K562 (cell line): Measurements from ENCODE around the gene PIK3C2B. TPM values are rescaled to one million over a fixed set of nuclear protein-coding genes. Genes with fewer than 3 reads are reported as not detected.
A peak's percentile ranks its signal among the peaks of the same experiment; 100 is the strongest.

Source experiments
- ATAC-seq: fragments of 200-7000 bp; cut with Tn5 transposase; 3 replicates; pipeline ENCODE4 v1.9.1; 2020; ENCODE audit warnings: moderate library complexity
- BruUV-seq: library from RNA; stranded (reverse); fragments of 400-500 nt; replicated peaks from 2 replicates; lab custom pipeline; 2021; lab: Mats Ljungman, UMichigan
- CTCF ChIA-PET: fragments of 300-600 bp; formaldehyde crosslinking; extraction: SDS; loops from one replicate; lab custom pipeline; 2021; ENCODE audit warnings: low intra/inter-chr PET ratio; lab: Yijun Ruan, JAX
- POLR2A ChIA-PET: fragments of 300-600, 350-650 bp; sonication (Branson Sonifier 250); formaldehyde crosslinking; extraction: SDS; loops from one replicate; lab custom pipeline; 2021; ENCODE audit warnings: antibody characterized with exemption, inconsistent platforms; lab: Yijun Ruan, JAX
- DNase-seq, 4 experiments: peaks; one replicate each; pipeline versions ENCODE4 v3.0.0 to v3.0.0-alpha.2; 2011 to 2018; ENCODE audit warnings: low spot score in 3 of 4, mixed read lengths in 3 of 4; ENCODE audit errors: extremely low read depth in 1 of 4
- FAIRE-seq: peaks from 2 replicates; lab custom pipeline; 2011; peaks lifted over from hg19 to GRCh38; lab: Jason Lieb, UNC
- H2AFZ ChIP-seq: 2 replicates; pipeline ENCODE4 v1.6.0; 2011; ENCODE audit warnings: low read depth, low read length, control low read depth, inconsistent platforms
- H3K27ac ChIP-seq: fragments of 200-600 bp; 3 replicates; pipeline ENCODE4 v1.8.0; 2011; ENCODE audit warnings: low read depth, mild to moderate bottlenecking, control low read depth, inconsistent platforms, low read length, moderate library complexity, mixed read lengths; ENCODE audit errors: extremely low read depth
- H3K27me3 ChIP-seq, 2 experiments: fragments of 300-600 bp in 1 of 2; 2 replicates in 1 of 2; 3 replicates in 1 of 2; pipeline versions ENCODE4 v1.6.0 to v1.8.0; 2011; ENCODE audit warnings: inconsistent platforms in 2 of 2, low read length in 2 of 2, mild to moderate bottlenecking in 1 of 2, mixed read lengths in 1 of 2, moderate library complexity in 1 of 2; ENCODE audit not compliant: control insufficient read depth in 2 of 2, insufficient read depth in 2 of 2
- H3K36me3 ChIP-seq: fragments of 300-600 bp; 3 replicates; pipeline ENCODE4 v1.8.0; 2011; ENCODE audit warnings: mild to moderate bottlenecking, low read length, inconsistent platforms; ENCODE audit not compliant: control insufficient read depth, insufficient read depth
- H3K4me1 ChIP-seq, 2 experiments: fragments of 200-600 bp in 1 of 2; replicated peaks in 1 of 2; 2 replicates in 1 of 2; 3 replicates in 1 of 2; pipeline versions ENCODE4 v1.5.1 to v1.8.0; 2011; ENCODE audit warnings: inconsistent platforms in 2 of 2, low read length in 2 of 2, mild to moderate bottlenecking in 1 of 2, mixed read lengths in 1 of 2, moderate library complexity in 1 of 2; ENCODE audit not compliant: control insufficient read depth in 2 of 2, insufficient read depth in 2 of 2
- H3K4me2 ChIP-seq: 2 replicates; pipeline ENCODE4 v1.6.1; 2011; ENCODE audit warnings: low read length, control low read depth, inconsistent platforms, mixed read lengths; ENCODE audit not compliant: insufficient read depth
- H3K4me3 ChIP-seq: fragments of 200-600 bp; sonication (generic), shearing (Covaris generic); 2 replicates; pipeline ENCODE4 v1.5.1; 2016; ENCODE audit warnings: control low read depth, inconsistent platforms
- H3K79me2 ChIP-seq: fragments of 200-600 bp; 3 replicates; pipeline ENCODE4 v1.8.0; 2011; ENCODE audit warnings: low read length, inconsistent platforms; ENCODE audit not compliant: control insufficient read depth, insufficient read depth
- H3K9ac ChIP-seq, 2 experiments: 2 replicates each; pipeline versions ENCODE4 v1.6.0 to v1.6.1; 2011; ENCODE audit warnings: low read depth in 2 of 2, low read length in 2 of 2, control low read depth in 1 of 2, inconsistent platforms in 1 of 2, mild to moderate bottlenecking in 1 of 2, mixed read lengths in 1 of 2; ENCODE audit not compliant: insufficient read depth in 1 of 2
- H3K9me1 ChIP-seq: one replicate; pipeline ENCODE4 v1.6.0; 2011; ENCODE audit warnings: inconsistent platforms, mild to moderate bottlenecking, low read length, moderate library complexity; ENCODE audit not compliant: control insufficient read depth, insufficient read depth
- H3K9me3 ChIP-seq: replicated peaks from 2 replicates; pipeline ENCODE4 v1.5.1; 2011; ENCODE audit warnings: low read depth, low read length, inconsistent platforms; ENCODE audit not compliant: control insufficient read depth, insufficient read depth
- H4K20me1 ChIP-seq: replicated peaks from 2 replicates; pipeline ENCODE4 v1.6.1; 2011; ENCODE audit warnings: low read length, inconsistent platforms, mixed read lengths; ENCODE audit not compliant: control insufficient read depth, insufficient read depth
- CBX1 ChIP-seq: sonication (generic); IDR thresholded peaks from 2 replicates; pipeline ENCODE4 v1.6.1; 2016; ENCODE audit warnings: antibody characterized with exemption, low read depth, mild to moderate bottlenecking
- CHD4 ChIP-seq: fragments of 200-600 bp; sonication (generic); IDR thresholded peaks from 3 replicates; pipeline ENCODE4 v1.6.1; 2012; ENCODE audit warnings: low read depth, mild to moderate bottlenecking, mixed read lengths, low read length, inconsistent platforms; ENCODE audit not compliant: insufficient read depth, insufficient replicate concordance, poor library complexity, severe bottlenecking
- EGR1 ChIP-seq: fragments of 450-650 bp; conservative IDR thresholded peaks from 2 replicates; pipeline ENCODE4 v1.6.1; 2017; ENCODE audit warnings: mild to moderate bottlenecking
- ESRRB ChIP-seq: fragments of 250-450 bp; sonication (Bioruptor Pico); IDR thresholded peaks from 2 replicates; pipeline ENCODE4 v1.5.0; 2020; ENCODE audit warnings: mild to moderate bottlenecking, moderate library complexity, borderline replicate concordance
- GATA2 ChIP-seq: sonication (generic); formaldehyde crosslinking; IDR thresholded peaks from 2 replicates; pipeline ENCODE4 v1.4.0; 2020; ENCODE audit warnings: mild to moderate bottlenecking, missing genetic modification reagents
- HCFC1 ChIP-seq: IDR thresholded peaks from 2 replicates; pipeline ENCODE4 v1.6.1; 2012; ENCODE audit warnings: low read depth, low read length, improper control_type of control experiment
- HNRNPUL1 ChIP-seq: fragments of 200-400 bp; formaldehyde crosslinking; IDR thresholded peaks from 2 replicates; pipeline ENCODE4 v1.6.1; 2017; ENCODE audit warnings: low read length
- MCM5 ChIP-seq: fragments of 450-650 bp; IDR thresholded peaks from 2 replicates; pipeline ENCODE4 v1.6.1; 2016; ENCODE audit warnings: low read depth
- NFRKB ChIP-seq: fragments of 450-650 bp; IDR thresholded peaks from 2 replicates; pipeline ENCODE4 v1.6.1; 2016; ENCODE audit warnings: low read depth
- PHF8 ChIP-seq: fragments of 200-600 bp; sonication (generic); IDR thresholded peaks from 2 replicates; pipeline ENCODE4 v1.6.1; 2012; ENCODE audit warnings: mixed run types, mild to moderate bottlenecking, inconsistent platforms, low read length, moderate library complexity, borderline replicate concordance
- RFX1 ChIP-seq: fragments of 450-650 bp; IDR thresholded peaks from 2 replicates; pipeline ENCODE4 v1.6.1; 2016; ENCODE audit warnings: mild to moderate bottlenecking, moderate library complexity
- TAF7 ChIP-seq: fragments of 450-650 bp; IDR thresholded peaks from 2 replicates; pipeline ENCODE4 v1.6.1; 2016; ENCODE audit warnings: missing genetic modification characterization, missing compliant biosample characterization
- ZNF408 ChIP-seq: fragments of 250-450 bp; sonication (Bioruptor Pico); IDR thresholded peaks from 2 replicates; pipeline ENCODE4 v1.4.0; 2020; ENCODE audit warnings: low read depth, mild to moderate bottlenecking, moderate library complexity
- ZNF436 ChIP-seq: fragments of 250-450, 450-650 bp; sonication (Bioruptor Pico); formaldehyde crosslinking; IDR thresholded peaks from 2 replicates; pipeline ENCODE4 v1.7.0; 2020; ENCODE audit warnings: mild to moderate bottlenecking
- ZNF76 ChIP-seq: fragments of 250-450 bp; sonication (Bioruptor Pico); IDR thresholded peaks from 2 replicates; pipeline ENCODE4 v1.4.0; 2020; ENCODE audit warnings: mild to moderate bottlenecking, moderate library complexity, borderline replicate concordance
- ZNF77 ChIP-seq: fragments of 250-450 bp; sonication (Bioruptor Pico); IDR thresholded peaks from 2 replicates; pipeline ENCODE4 v1.5.0; 2020
- ZSCAN29 ChIP-seq: fragments of 450-650 bp; IDR thresholded peaks from 2 replicates; pipeline ENCODE4 v1.6.1; 2017
- WGBS: fragments of 100-300 bp; shearing (Covaris generic); methylation state at CpG from one replicate; pipeline ENCODE4 v1.1.6; 2016; ENCODE audit warnings: low coverage, mixed read lengths; ENCODE audit not compliant: insufficient coverage; ENCODE audit errors: missing lambda C conversion rate; 5-methylcytosine and 5-hydroxymethylcytosine counted together
- in situ Hi-C: fragments of 300-500 bp; cut with MboI; formaldehyde crosslinking; loops from 4 replicates; pipeline ENCODE4 v1.15.0; 2018; ENCODE audit warnings: inconsistent platforms, mixed read lengths
- intact Hi-C: fragments of 100-400 bp; cut with micrococcal nuclease; formaldehyde crosslinking; loops from 2 replicates; pipeline ENCODE4 v1.14.2; 2022
- polyA plus RNA-seq, 8 experiments: library from polyadenylated mRNA; depleted of rRNA in 4 of 8; stranded (reverse) in 5 of 8; unstranded in 3 of 8; fragments of >200 nt; fragmentation: Nextera tagmentation in 2 of 8; fragmentation: Illumina TruSeq in 1 of 8; extraction: Ambion mirVana in 2 of 8; extraction: Trizol in 1 of 8; gene quantifications; 2 replicates each; pipeline versions ENCODE4 v1.2.1 to v1.2.3, GENCODE V29; 2011 to 2014; ENCODE audit warnings: inconsistent platforms in 1 of 8, missing spikeins in 1 of 8
- total RNA-seq, 7 experiments: library from RNA; depleted of rRNA in 6 of 7; stranded (reverse); fragments of >200 nt in 6 of 7; fragmentation: Illumina TruSeq in 2 of 7; extraction: Trizol in 2 of 7; gene quantifications; 2 replicates each; pipeline versions ENCODE4 v1.2.1 to v1.2.3, GENCODE V29; 2011 to 2021; ENCODE audit warnings: low replicate concordance in 1 of 7
- TF ChIP-seq, protein P1 (sequence below): fragments of 250-450 bp; sonication (Bioruptor Pico); IDR thresholded peaks from 2 replicates; pipeline ENCODE4 v1.4.0; 2020; ENCODE audit warnings: borderline replicate concordance
- TF ChIP-seq, protein P2 (sequence below): fragments of 450-650 bp; IDR thresholded peaks from 2 replicates; pipeline ENCODE4 v1.7.1; 2018; ENCODE audit warnings: mild to moderate bottlenecking, low read depth; ENCODE audit not compliant: partially characterized antibody

Gene PIK3C2B
- total and polyA plus RNA-seq, 9 of the 15 experiments (the other 6 are each of a cell fraction or from before 2014, with no cell fraction given) = 0.10 to 2.9 (median 0.72) TPM

DNA sequence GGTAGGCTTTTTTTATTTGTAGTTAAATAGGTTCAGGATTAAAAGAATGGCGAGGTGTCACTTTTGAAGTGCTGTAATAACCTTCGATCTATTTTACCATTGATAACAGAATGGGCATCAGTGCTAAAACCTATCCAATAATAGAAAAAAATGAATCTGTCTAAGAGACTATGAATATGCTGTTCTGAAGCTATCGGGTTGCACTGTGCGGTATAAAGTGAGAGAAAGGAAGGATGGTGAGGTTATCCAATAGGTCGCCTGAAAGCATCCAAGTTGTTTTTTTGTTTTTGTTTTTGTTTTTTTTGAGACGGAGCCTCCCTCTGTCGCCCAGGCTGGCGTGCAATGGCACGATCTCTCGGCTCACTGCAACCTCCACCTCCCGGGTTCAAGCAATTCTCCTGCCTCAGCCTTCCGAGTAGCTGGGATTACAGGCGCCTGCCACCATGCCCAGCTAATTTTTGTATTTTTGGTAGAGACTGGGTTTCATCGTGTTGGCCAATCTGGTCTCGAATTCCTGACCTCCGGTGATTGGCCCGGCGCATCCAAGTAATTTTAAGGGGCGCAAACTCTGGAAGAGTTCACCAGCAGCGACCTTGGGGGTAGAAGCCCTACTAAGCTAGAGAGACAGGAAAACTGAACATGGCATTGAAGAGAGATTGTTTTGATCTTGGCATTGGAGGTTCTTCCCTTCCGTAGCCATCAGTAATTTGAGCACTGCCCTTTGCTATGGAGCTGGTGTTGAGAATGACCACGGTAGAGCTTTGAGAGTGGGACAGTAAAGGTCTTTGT, 12.9 kb upstream of the PIK3C2B start:
- Histone ChIP-seq H4K20me1 (no peaks in the 10 kb centered on the region), H3K4me2 (peak overlapping the region; percentile 97), H3K36me3 (no peaks in the 10 kb centered on the region), H3K27me3 (no peaks in the 10 kb centered on the region), H3K27ac (peak overlapping the region; percentile 91), H3K79me2 (no peaks in the 10 kb centered on the region), H3K9me3 (no peaks in the 10 kb centered on the region), H3K4me1 (peaks cover 0 to 6% of the 10 kb centered on the region in 2 experiments; a peak in 2 of 5 replicates), H3K9ac (peak overlapping the region; percentile 88 to 90; a peak in 3 of 4 replicates), H2AFZ (peak overlapping the region; percentile 99), H3K9me1 (no peaks in the 10 kb centered on the region), H3K4me3 (peak overlapping the region; percentile 46)
- DNase-seq (peak; percentile 40 to 77 (median 45)), FAIRE-seq (no peak), ATAC-seq (peak; percentile 56)
- ChIA-PET CTCF (no interaction called here), POLR2A (interaction anchor here (0.6 to 4.5 kb wide), 11 partner anchors 10 to 294 kb away, joined by 3 to 106 read pairs (median 4); partner anchors contain the start of genes MDM4 and PIK3C2B)
- 2% methylated on average over 22 of the region's 22 CpGs for WGBS
- intact Hi-C loops (loop anchor here (1.0 to 10.0 kb wide), 4 partner anchors 9 to 643 kb away; partner anchors contain the start of genes MDM4, PPP1R15B and SNRPE), in situ Hi-C loops (loop anchor here (10.0 kb wide), 1 partner anchor 333 kb away; no protein-coding TSS in a partner anchor)
- BruUV-seq = TSS peak; percentile 87
- no peak for TF ChIP-seq ESRRB (CRISPR knock-in tag)
- TF ChIP-seq, protein P1, sequence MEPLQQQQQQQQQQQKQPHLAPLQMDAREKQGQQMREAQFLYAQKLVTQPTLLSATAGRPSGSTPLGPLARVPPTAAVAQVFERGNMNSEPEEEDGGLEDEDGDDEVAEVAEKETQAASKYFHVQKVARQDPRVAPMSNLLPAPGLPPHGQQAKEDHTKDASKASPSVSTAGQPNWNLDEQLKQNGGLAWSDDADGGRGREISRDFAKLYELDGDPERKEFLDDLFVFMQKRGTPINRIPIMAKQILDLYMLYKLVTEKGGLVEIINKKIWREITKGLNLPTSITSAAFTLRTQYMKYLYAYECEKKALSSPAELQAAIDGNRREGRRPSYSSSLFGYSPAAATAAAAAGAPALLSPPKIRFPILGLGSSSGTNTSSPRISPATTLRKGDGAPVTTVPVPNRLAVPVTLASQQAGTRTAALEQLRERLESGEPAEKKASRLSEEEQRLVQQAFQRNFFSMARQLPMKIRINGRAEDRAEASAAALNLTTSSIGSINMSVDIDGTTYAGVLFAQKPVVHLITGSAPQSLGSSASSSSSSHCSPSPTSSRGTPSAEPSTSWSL (CRISPR knock-in tag) = no peak
- TF ChIP-seq HCFC1 = 0 out of 2 replicates have a peak, but pooled peaks have one; percentile 5
- TF ChIP-seq MCM5 = no peak
- TF ChIP-seq RFX1 = no peak
- TF ChIP-seq, protein P2, sequence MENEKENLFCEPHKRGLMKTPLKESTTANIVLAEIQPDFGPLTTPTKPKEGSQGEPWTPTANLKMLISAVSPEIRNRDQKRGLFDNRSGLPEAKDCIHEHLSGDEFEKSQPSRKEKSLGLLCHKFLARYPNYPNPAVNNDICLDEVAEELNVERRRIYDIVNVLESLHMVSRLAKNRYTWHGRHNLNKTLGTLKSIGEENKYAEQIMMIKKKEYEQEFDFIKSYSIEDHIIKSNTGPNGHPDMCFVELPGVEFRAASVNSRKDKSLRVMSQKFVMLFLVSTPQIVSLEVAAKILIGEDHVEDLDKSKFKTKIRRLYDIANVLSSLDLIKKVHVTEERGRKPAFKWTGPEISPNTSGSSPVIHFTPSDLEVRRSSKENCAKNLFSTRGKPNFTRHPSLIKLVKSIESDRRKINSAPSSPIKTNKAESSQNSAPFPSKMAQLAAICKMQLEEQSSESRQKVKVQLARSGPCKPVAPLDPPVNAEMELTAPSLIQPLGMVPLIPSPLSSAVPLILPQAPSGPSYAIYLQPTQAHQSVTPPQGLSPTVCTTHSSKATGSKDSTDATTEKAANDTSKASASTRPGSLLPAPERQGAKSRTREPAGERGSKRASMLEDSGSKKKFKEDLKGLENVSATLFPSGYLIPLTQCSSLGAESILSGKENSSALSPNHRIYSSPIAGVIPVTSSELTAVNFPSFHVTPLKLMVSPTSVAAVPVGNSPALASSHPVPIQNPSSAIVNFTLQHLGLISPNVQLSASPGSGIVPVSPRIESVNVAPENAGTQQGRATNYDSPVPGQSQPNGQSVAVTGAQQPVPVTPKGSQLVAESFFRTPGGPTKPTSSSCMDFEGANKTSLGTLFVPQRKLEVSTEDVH = peak; percentile 4
- TF ChIP-seq PHF8 = peak; percentile 44; the same call in 1 of the 2 replicates
- no peak for TF ChIP-seq GATA2
- no peak for TF ChIP-seq ZNF77
- TF ChIP-seq EGR1 = no peak
- 0 out of 2 replicates have a peak, but pooled peaks have one; percentile 9 for TF ChIP-seq TAF7 (tag)
- no peak for TF ChIP-seq ZSCAN29
- no peak for TF ChIP-seq ZNF436
- no peak for TF ChIP-seq HNRNPUL1
- TF ChIP-seq ZNF408 (CRISPR knock-in tag) = no peak
- TF ChIP-seq ZNF76 (CRISPR knock-in tag) = no peak
- TF ChIP-seq CBX1 = no peak
- TF ChIP-seq CHD4 = peak; percentile 62
- TF ChIP-seq NFRKB = peak; percentile 98
